GM20431 (cell line): ENCODE data around the gene TAS2R30.
"Not testable (repeated sequence)": the region's sequence is repeated elsewhere in the genome, so short reads cannot be mapped to it uniquely, and the experiment has no call there.

ENCODE experiments used
- in situ Hi-C: fragments of 300-500 bp; cut with MseI, MboI; formaldehyde crosslinking; loops from one replicate; pipeline ENCODE4 v1.15.0; 2020; ENCODE audit warnings: low sequenced_read_pairs; ENCODE audit not compliant: unreplicated experiment

The TAS2R30 gene

GRCh38 chr12:11130999-11131398 lies 3.4 kb downstream of the TAS2R30 start:
- in situ Hi-C loops = no loop called here

GRCh38 chr12:11130382-11130781 lies 4.1 kb downstream of the TAS2R30 start:
- in situ Hi-C loops = no loop called here

GRCh38 chr12:11114130-11114529 lies 20.3 kb downstream of the TAS2R30 start:
- in situ Hi-C loops = not testable (repeated sequence)

GRCh38 chr12:11111213-11111612 lies 23.2 kb downstream of the TAS2R30 start:
- in situ Hi-C loops = not testable (repeated sequence)

- in situ Hi-C loops = no loop called here
Measured at GRCh38 chr12:11108862-11109261, 25.6 kb downstream of the TAS2R30 start.

- in situ Hi-C loops = no loop called here
Measured at GRCh38 chr12:11107719-11108118, 26.7 kb downstream of the TAS2R30 start.

GRCh38 chr12:11106288-11106687 lies 28.2 kb downstream of the TAS2R30 start:
- in situ Hi-C loops = no loop called here

GRCh38 chr12:11105546-11105945 lies 28.9 kb downstream of the TAS2R30 start:
- in situ Hi-C loops = no loop called here

- in situ Hi-C loops = not testable (repeated sequence)
Measured at GRCh38 chr12:11094910-11095309, 39.5 kb downstream of the TAS2R30 start.

GRCh38 chr12:11092128-11092527 lies 42.3 kb downstream of the TAS2R30 start, which contains the start of gene TAS2R43:
TAS2R43 (minus strand) TSS chr12:11092313; CDS start chr12:11092229, 84 bp downstream.
- in situ Hi-C loops = no loop called here

- in situ Hi-C loops = no loop called here
Measured at GRCh38 chr12:11089246-11089645, 45.2 kb downstream of the TAS2R30 start.

- in situ Hi-C loops = no loop called here
Measured at GRCh38 chr12:11085419-11085818, 49.0 kb downstream of the TAS2R30 start.
